Measurements from ENCODE around the gene MBD2. TPM values are rescaled to one million over a fixed set of nuclear protein-coding genes. Genes with fewer than 3 reads are reported as not detected.

The MBD2 gene
- total RNA-seq, 1 donor = 35.8 TPM

DNA sequence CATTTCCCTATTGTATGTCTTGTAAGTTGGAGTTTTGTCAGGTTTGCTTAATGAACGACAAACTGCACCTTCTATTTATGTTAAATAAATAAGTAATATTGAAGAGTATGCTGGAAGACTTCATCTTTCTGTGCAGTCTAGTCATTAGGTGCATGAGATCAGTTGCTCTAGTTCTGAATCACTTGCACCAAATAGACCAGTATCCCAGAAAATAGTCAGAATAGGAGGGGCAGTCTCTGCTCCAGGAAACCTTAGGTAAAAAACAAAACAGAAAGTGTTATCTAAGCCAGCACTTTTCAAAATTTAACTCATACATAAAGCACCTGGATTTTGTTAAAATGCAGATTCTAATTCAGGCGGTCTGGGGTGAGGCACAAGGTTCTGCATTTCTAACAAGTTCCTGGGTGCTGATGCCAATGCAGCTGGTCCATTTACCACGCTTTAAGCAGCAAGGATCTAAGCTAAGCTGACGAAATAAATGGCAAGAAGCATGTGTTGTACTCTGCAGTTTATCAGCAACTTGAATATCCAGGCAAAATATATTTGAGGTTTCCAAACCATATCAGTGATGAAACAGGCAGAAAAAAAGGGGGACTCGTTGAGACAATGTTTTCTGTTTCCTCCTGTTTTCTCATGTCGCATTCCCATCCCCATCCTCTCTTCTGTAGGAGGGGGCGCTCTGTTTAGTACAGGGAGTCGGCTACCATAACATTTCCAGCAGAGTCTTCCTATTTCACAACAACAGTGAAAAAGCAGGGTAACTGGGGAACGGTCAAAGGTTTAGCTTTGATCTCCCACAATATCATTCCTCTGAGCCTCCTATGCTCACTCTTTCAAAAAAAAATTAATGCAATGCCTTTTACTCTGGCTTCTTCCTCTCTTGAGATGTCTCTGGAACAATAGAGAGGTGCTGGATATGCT is 106.4 kb downstream of the MBD2 start:
- no peak overlapping the region for H3K4me3 ChIP-seq (ENCODE audit: low read depth, low read length)
- DNase-seq (ENCODE audit: low read depth) = peak; percentile 20
- TF ChIP-seq, protein P1, sequence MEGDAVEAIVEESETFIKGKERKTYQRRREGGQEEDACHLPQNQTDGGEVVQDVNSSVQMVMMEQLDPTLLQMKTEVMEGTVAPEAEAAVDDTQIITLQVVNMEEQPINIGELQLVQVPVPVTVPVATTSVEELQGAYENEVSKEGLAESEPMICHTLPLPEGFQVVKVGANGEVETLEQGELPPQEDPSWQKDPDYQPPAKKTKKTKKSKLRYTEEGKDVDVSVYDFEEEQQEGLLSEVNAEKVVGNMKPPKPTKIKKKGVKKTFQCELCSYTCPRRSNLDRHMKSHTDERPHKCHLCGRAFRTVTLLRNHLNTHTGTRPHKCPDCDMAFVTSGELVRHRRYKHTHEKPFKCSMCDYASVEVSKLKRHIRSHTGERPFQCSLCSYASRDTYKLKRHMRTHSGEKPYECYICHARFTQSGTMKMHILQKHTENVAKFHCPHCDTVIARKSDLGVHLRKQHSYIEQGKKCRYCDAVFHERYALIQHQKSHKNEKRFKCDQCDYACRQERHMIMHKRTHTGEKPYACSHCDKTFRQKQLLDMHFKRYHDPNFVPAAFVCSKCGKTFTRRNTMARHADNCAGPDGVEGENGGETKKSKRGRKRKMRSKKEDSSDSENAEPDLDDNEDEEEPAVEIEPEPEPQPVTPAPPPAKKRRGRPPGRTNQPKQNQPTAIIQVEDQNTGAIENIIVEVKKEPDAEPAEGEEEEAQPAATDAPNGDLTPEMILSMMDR (IDR thresholded peaks at IDR 0.05; ENCODE audit: insufficient read depth, low read depth, low read length) = no peak

- DNase-seq (ENCODE audit: low read depth) = peak; percentile 22
- H3K4me3 ChIP-seq (ENCODE audit: low read depth, low read length) = no peak overlapping the region
- TF ChIP-seq, protein P1 (IDR thresholded peaks at IDR 0.05; ENCODE audit: insufficient read depth, low read depth, low read length) = no peak
Observed at GRCh38 chr18:54116541-54117257, 107.8 kb downstream of the MBD2 start.

- no peak overlapping the region for H3K4me3 ChIP-seq (ENCODE audit: low read depth, low read length)
- peak; percentile 4 for DNase-seq (ENCODE audit: low read depth)
- TF ChIP-seq, protein P1 (IDR thresholded peaks at IDR 0.05; ENCODE audit: insufficient read depth, low read depth, low read length) = no peak
Observed at GRCh38 chr18:54112356-54112755, 112.1 kb downstream of the MBD2 start.

- no peak for DNase-seq (ENCODE audit: low read depth)
- H3K4me3 ChIP-seq (ENCODE audit: low read depth, low read length) = no peak overlapping the region
- TF ChIP-seq, protein P1 (IDR thresholded peaks at IDR 0.05; ENCODE audit: insufficient read depth, low read depth, low read length) = no peak
Observed at GRCh38 chr18:54109131-54109683, 115.3 kb downstream of the MBD2 start.

DNA sequence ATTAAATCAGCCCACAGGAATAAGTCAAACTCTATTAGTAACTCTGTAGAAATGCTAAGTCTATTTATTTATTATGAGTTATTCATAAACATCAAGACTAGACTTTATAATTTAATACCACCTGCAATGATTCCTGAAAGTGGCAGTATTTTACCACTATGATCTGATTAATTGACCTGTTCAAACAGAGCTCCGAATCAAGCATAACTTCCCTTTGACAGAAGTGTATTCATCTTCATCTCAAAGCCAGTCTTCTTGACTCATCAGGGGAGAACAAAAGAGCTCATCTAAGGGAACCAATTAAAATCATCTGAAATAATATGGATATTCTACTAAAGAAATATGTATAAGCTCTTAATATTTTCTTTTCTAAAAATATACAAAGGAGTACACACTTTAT is 122.3 kb downstream of the MBD2 start:
- TF ChIP-seq, protein P1 (IDR thresholded peaks at IDR 0.05; ENCODE audit: insufficient read depth, low read depth, low read length) = no peak
- DNase-seq (ENCODE audit: low read depth) = no peak
- H3K4me3 ChIP-seq (ENCODE audit: low read depth, low read length) = no peak overlapping the region

Small RNA genes lying within 50 kb of the gene (small RNA-seq; reads per million reads assigned to genes)
- 231 reads per million, percentile 98 among the genes with 10 or more reads in this experiment for gene SNORA37

Other genes starting within 250 kb of the MBD2 start
- gene POLI, start 44.8 kb upstream of the MBD2 start, total RNA-seq = 29.3 and 31.5 TPM in 2 replicates
- gene STARD6, start 133.2 kb upstream of the MBD2 start, total RNA-seq = 0.43 TPM in 1 of 2 replicates, not detected in the other
- gene C18orf54, start 133.2 kb upstream of the MBD2 start, total RNA-seq = 1.9 and 6.0 TPM in 2 replicates